ENCODE data around the gene TMEM131L.
"Not testable (repeated sequence)": the region's sequence is repeated elsewhere in the genome, so short reads cannot be mapped to it uniquely, and the experiment has no call there.

TMEM131L gene

GRCh38 chr4:153589703-153590595, 123.8 kb downstream of the TMEM131L start:
- no peak for DNase-seq

- no peak for DNase-seq
Observed at GRCh38 chr4:153591441-153591840, 125.3 kb downstream of the TMEM131L start.

- no peak for DNase-seq
Observed at GRCh38 chr4:153592064-153592463, 125.9 kb downstream of the TMEM131L start.

GRCh38 chr4:153593161-153593560, 127.0 kb downstream of the TMEM131L start:
- no peak for DNase-seq

GRCh38 chr4:153594210-153594609, 128.1 kb downstream of the TMEM131L start:
- DNase-seq, result no peak

- DNase-seq, result no peak
Observed at GRCh38 chr4:153595894-153596601, 129.9 kb downstream of the TMEM131L start.

- DNase-seq, result no peak
Observed at GRCh38 chr4:153602758-153603157, 136.6 kb downstream of the TMEM131L start.

GRCh38 chr4:153603258-153603657, 137.1 kb downstream of the TMEM131L start:
- no peak for DNase-seq

GRCh38 chr4:153603835-153604234, 137.7 kb downstream of the TMEM131L start:
- no peak for DNase-seq

- not testable (repeated sequence) for DNase-seq
Observed at GRCh38 chr4:153609070-153609469, 142.9 kb downstream of the TMEM131L start.

GRCh38 chr4:153610623-153611376, 144.6 kb downstream of the TMEM131L start:
- no peak for DNase-seq

- DNase-seq, result no peak
Observed at GRCh38 chr4:153611679-153612078, 145.5 kb downstream of the TMEM131L start.

GRCh38 chr4:153612878-153613277, 146.7 kb downstream of the TMEM131L start:
- DNase-seq, result no peak

- DNase-seq, result no peak
Observed at GRCh38 chr4:153616006-153616555, 149.9 kb downstream of the TMEM131L start.

- no peak for DNase-seq
Observed at GRCh38 chr4:153618833-153619232, 152.7 kb downstream of the TMEM131L start.

- no peak for DNase-seq
Observed at GRCh38 chr4:153619811-153620210, 153.7 kb downstream of the TMEM131L start.

- DNase-seq, result no peak
Observed at GRCh38 chr4:153620352-153620751, 154.2 kb downstream of the TMEM131L start.

GRCh38 chr4:153622093-153622492, 155.9 kb downstream of the TMEM131L start:
- no peak for DNase-seq

GRCh38 chr4:153622778-153623240, 156.6 kb downstream of the TMEM131L start:
- no peak for DNase-seq

GRCh38 chr4:153623491-153623890, 157.3 kb downstream of the TMEM131L start:
- no peak for DNase-seq

- no peak for DNase-seq
Observed at GRCh38 chr4:153628796-153629315, 162.7 kb downstream of the TMEM131L start.

- DNase-seq, result no peak
Observed at GRCh38 chr4:153629776-153630175, 163.6 kb downstream of the TMEM131L start.

Measured in cerebellar nuclear complex (tissue), 1 donor.